ENCODE measurements around the gene WNT9B. TPM values are rescaled to one million over a fixed set of nuclear protein-coding genes. Genes with fewer than 3 reads are reported as not detected.

The WNT9B gene
- total and polyA plus RNA-seq, 9 of the 15 experiments (the other 6 are each of a cell fraction or from before 2014, with no cell fraction given), result not detected

DNA sequence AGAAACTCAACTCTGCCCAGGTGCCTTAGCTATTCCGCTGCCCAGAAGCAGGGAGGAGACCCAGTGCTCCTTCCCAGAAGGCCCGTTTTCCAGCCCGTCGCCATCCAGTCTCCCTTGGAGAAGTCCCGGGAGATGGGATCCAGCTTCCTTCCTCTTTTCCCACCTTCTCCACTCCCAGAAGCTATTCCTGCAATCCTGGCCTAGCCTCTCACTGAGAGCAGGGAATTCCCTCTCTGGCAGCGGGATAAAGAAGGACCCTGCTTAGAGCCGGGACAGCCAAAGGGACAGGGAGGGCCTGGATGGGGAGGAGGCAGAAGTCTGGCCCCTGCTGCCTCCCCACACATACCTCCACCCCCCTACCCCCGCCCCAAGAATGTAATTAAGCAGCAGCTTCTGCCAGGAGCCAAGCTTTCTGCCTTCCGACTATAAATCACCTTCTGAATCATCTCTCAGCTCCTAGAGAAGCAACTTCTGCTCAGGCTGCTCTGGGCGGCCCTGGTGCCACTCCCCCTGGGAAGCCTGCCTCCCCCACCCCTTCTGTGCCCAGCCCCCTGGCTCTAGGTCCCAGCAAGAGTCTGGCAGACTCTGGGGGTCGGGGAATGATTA is 39.3 kb upstream of the WNT9B start:
- Histone ChIP-seq H4K20me1 (replicated peaks; ENCODE audit: control insufficient read depth, insufficient read depth, low read length) (no peaks in the 10 kb centered on the region), H3K9me1 (ENCODE audit: control insufficient read depth, insufficient read depth, low read length) (no peaks in the 10 kb centered on the region), H3K27me3 (ENCODE audit: control insufficient read depth in 2 of 2, insufficient read depth in 2 of 2, low read length in 2 of 2) (no peaks in the 10 kb centered on the region), H3K36me3 (ENCODE audit: control insufficient read depth, insufficient read depth, low read length) (no peaks in the 10 kb centered on the region), H3K4me3 (no peak overlapping the region), H3K4me2 (ENCODE audit: insufficient read depth, low read length) (no peak overlapping the region), H3K4me1 (replicated peaks in 1 of 2; ENCODE audit: control insufficient read depth in 2 of 2, insufficient read depth in 2 of 2, low read length in 2 of 2) (peaks cover 36 to 50% of the 10 kb centered on the region in 2 experiments), H3K79me2 (ENCODE audit: control insufficient read depth, insufficient read depth, low read length) (no peaks in the 10 kb centered on the region), H3K9me3 (replicated peaks; ENCODE audit: control insufficient read depth, insufficient read depth, low read depth, low read length) (no peaks in the 10 kb centered on the region), H3K9ac (ENCODE audit: insufficient read depth in 1 of 2, low read depth in 2 of 2, low read length in 2 of 2) (peak overlapping the region in 1 of 2 experiments; percentile 67; a peak in 1 of 4 replicates), H2AFZ (ENCODE audit: low read depth, low read length) (no peak overlapping the region), H3K27ac (ENCODE audit: extremely low read depth, low read depth, low read length) (no peak overlapping the region)
- peak in 2 of 4 experiments; percentile 33 to 54 for DNase-seq (ENCODE audit: extremely low read depth in 1 of 4, low spot score in 3 of 4)
- in situ Hi-C loops (cut with MboI) (loop anchor here (25.0 kb wide), 1 partner anchor 1225 kb away; no protein-coding TSS in a partner anchor), intact Hi-C loops (cut with micrococcal nuclease) (no loop called here)
- no peak; the same call in 2 of the 3 replicates for ATAC-seq
- BruUV-seq (replicated peaks), result no TSS peak
- 44% methylated on average over 9 of the region's 11 CpGs for WGBS (ENCODE audit: insufficient coverage, low coverage, missing lambda C conversion rate)
- ChIA-PET POLR2A (interaction anchor here (0.5 to 1.3 kb wide), 3 partner anchors 11 to 125 kb away, joined by 3 to 4 read pairs (median 4); no protein-coding TSS in a partner anchor), CTCF (ENCODE audit: low intra/inter-chr PET ratio) (no interaction called here)
- FAIRE-seq, result peak; percentile 58
- TF ChIP-seq PRMT5 (CRISPR knock-in tag; IDR thresholded peaks at IDR 0.05), result no peak
- no peak for TF ChIP-seq LCOR (CRISPR knock-in tag; IDR thresholded peaks at IDR 0.05)
- TF ChIP-seq ZNF780A (CRISPR knock-in tag; IDR thresholded peaks at IDR 0.05), result no peak
- TF ChIP-seq, protein P1, sequence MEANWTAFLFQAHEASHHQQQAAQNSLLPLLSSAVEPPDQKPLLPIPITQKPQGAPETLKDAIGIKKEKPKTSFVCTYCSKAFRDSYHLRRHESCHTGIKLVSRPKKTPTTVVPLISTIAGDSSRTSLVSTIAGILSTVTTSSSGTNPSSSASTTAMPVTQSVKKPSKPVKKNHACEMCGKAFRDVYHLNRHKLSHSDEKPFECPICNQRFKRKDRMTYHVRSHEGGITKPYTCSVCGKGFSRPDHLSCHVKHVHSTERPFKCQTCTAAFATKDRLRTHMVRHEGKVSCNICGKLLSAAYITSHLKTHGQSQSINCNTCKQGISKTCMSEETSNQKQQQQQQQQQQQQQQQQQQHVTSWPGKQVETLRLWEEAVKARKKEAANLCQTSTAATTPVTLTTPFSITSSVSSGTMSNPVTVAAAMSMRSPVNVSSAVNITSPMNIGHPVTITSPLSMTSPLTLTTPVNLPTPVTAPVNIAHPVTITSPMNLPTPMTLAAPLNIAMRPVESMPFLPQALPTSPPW (CRISPR knock-in tag; IDR thresholded peaks at IDR 0.05), result peak; percentile 57
- TF ChIP-seq MCM2 (IDR thresholded peaks at IDR 0.05; ENCODE audit: low read depth), result no peak
- peak; percentile 45; the same call in 1 of the 2 replicates for TF ChIP-seq JUND (IDR thresholded peaks at IDR 0.05; ENCODE audit: borderline replicate concordance, low read depth, low read length)
- TF ChIP-seq JUND (tag; IDR thresholded peaks at IDR 0.05; ENCODE audit: borderline replicate concordance, low read depth, low read length), result no peak; the same call in 2 of the 3 replicates
- no peak for TF ChIP-seq ZNF324 (CRISPR knock-in tag; IDR thresholded peaks at IDR 0.05)
- TF ChIP-seq, protein P2, sequence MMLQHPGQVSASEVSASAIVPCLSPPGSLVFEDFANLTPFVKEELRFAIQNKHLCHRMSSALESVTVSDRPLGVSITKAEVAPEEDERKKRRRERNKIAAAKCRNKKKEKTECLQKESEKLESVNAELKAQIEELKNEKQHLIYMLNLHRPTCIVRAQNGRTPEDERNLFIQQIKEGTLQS (IDR thresholded peaks at IDR 0.05), result no peak
- TF ChIP-seq, protein P2 (CRISPR knock-in tag; conservative IDR thresholded peaks at IDR 0.05), result no peak
- TF ChIP-seq PRDM10 (IDR thresholded peaks at IDR 0.05; ENCODE audit: partially characterized antibody), result no peak
- no peak for TF ChIP-seq PBX2 (CRISPR knock-in tag; IDR thresholded peaks at IDR 0.05; ENCODE audit: low read depth)
- peak; percentile 91 for TF ChIP-seq PBX2 (tag; conservative IDR thresholded peaks at IDR 0.05; ENCODE audit: low read depth)

Data from K562 (cell line).